HG03196 (cell line): ENCODE measurements around the gene UROC1.

ENCODE experiments used
- ATAC-seq: cut with Tn5 transposase; IDR thresholded peaks from one replicate; pipeline ENCODE4 v1.9.1; 2021; ENCODE audit not compliant: unreplicated experiment

Gene UROC1

GRCh38 chr3:126517986-126518778, 609 bp upstream of the UROC1 start:
- ATAC-seq: no peak

- ATAC-seq: no peak
Observed at GRCh38 chr3:126516936-126517290, 660 bp downstream of the UROC1 start.

- no peak for ATAC-seq
Observed at GRCh38 chr3:126516152-126516935, 1.2 kb downstream of the UROC1 start.

- no peak for ATAC-seq
Observed at GRCh38 chr3:126515066-126515706, 2.4 kb downstream of the UROC1 start.

- no peak for ATAC-seq
Observed at GRCh38 chr3:126514161-126514560, 3.4 kb downstream of the UROC1 start.

GRCh38 chr3:126512916-126513650, 4.5 kb downstream of the UROC1 start:
- no peak for ATAC-seq

GRCh38 chr3:126512026-126512425, 5.5 kb downstream of the UROC1 start:
- ATAC-seq: no peak

GRCh38 chr3:126511291-126511690, 6.3 kb downstream of the UROC1 start:
- ATAC-seq: no peak

GRCh38 chr3:126510308-126510910, 7.2 kb downstream of the UROC1 start:
- no peak for ATAC-seq

GRCh38 chr3:126509597-126510307, 7.8 kb downstream of the UROC1 start:
- ATAC-seq: no peak

GRCh38 chr3:126508564-126508964, 9.0 kb downstream of the UROC1 start:
- no peak for ATAC-seq

GRCh38 chr3:126507886-126508285, 9.7 kb downstream of the UROC1 start:
- ATAC-seq: no peak

GRCh38 chr3:126503701-126504100, 13.9 kb downstream of the UROC1 start:
- no peak for ATAC-seq

GRCh38 chr3:126502656-126503055, 14.9 kb downstream of the UROC1 start:
- no peak for ATAC-seq

GRCh38 chr3:126501736-126502135, 15.8 kb downstream of the UROC1 start:
- ATAC-seq: no peak

- ATAC-seq: no peak
Observed at GRCh38 chr3:126501054-126501453, 16.5 kb downstream of the UROC1 start.

GRCh38 chr3:126500016-126500415, 17.6 kb downstream of the UROC1 start:
- ATAC-seq: no peak

- no peak for ATAC-seq
Observed at GRCh38 chr3:126499401-126499800, 18.2 kb downstream of the UROC1 start.

GRCh38 chr3:126498929-126499328, 18.6 kb downstream of the UROC1 start:
- ATAC-seq: no peak

- no peak for ATAC-seq
Observed at GRCh38 chr3:126498461-126498860, 19.1 kb downstream of the UROC1 start.
